Measurements from ENCODE around the gene FKBP8. TPM values are rescaled to one million over a fixed set of nuclear protein-coding genes. Genes with fewer than 3 reads are reported as not detected.

Gene FKBP8
- total RNA-seq, 1 experiment from 2014 or later = 182 TPM

DNA sequence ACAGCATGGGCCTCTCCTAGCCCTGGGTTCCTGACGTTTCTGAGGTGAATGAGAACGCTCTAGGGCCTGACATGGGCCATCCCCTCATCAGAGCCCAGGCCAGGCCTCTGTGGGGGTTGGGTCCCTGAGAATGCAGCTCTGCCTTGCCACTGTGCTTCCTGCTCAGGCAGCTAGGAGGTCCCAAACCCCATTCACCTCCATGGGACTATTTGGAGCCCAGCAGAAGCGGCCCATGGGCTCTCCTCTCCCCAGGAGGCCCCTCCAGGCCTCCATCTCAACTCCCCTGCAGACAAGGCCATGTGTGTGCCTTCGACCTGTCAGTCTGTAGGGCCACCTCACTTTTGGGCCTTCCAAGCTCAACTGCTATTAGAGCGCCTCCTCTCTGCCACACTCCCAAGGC, 58.4 kb downstream of the FKBP8 start:
- Histone ChIP-seq H3K4me1 (ENCODE audit: control insufficient read depth, insufficient read depth, low read length) (peaks cover 13% of the 10 kb centered on the region), H3K4me3 (ENCODE audit: low read depth in 2 of 2, low read length in 2 of 2) (no peak overlapping the region), H3K36me3 (ENCODE audit: control insufficient read depth, insufficient read depth, low read length) (no peaks in the 10 kb centered on the region), H3K27ac (ENCODE audit: low read length) (no peak overlapping the region), H3K27me3 (ENCODE audit: control insufficient read depth, insufficient read depth, low read length) (no peaks in the 10 kb centered on the region), H3K9me3 (ENCODE audit: control insufficient read depth, insufficient read depth, low read depth, low read length) (no peaks in the 10 kb centered on the region)
- ATAC-seq (no peak), DNase-seq (ENCODE audit: low read depth, low spot score) (no peak)
- ChIA-PET POLR2A (no interaction called here), CTCF (no interaction called here)
- BruUV-seq (replicated peaks) = no TSS peak
- TF ChIP-seq, protein P1, sequence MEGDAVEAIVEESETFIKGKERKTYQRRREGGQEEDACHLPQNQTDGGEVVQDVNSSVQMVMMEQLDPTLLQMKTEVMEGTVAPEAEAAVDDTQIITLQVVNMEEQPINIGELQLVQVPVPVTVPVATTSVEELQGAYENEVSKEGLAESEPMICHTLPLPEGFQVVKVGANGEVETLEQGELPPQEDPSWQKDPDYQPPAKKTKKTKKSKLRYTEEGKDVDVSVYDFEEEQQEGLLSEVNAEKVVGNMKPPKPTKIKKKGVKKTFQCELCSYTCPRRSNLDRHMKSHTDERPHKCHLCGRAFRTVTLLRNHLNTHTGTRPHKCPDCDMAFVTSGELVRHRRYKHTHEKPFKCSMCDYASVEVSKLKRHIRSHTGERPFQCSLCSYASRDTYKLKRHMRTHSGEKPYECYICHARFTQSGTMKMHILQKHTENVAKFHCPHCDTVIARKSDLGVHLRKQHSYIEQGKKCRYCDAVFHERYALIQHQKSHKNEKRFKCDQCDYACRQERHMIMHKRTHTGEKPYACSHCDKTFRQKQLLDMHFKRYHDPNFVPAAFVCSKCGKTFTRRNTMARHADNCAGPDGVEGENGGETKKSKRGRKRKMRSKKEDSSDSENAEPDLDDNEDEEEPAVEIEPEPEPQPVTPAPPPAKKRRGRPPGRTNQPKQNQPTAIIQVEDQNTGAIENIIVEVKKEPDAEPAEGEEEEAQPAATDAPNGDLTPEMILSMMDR (IDR thresholded peaks at IDR 0.05) = no peak
- TF ChIP-seq, protein P2, sequence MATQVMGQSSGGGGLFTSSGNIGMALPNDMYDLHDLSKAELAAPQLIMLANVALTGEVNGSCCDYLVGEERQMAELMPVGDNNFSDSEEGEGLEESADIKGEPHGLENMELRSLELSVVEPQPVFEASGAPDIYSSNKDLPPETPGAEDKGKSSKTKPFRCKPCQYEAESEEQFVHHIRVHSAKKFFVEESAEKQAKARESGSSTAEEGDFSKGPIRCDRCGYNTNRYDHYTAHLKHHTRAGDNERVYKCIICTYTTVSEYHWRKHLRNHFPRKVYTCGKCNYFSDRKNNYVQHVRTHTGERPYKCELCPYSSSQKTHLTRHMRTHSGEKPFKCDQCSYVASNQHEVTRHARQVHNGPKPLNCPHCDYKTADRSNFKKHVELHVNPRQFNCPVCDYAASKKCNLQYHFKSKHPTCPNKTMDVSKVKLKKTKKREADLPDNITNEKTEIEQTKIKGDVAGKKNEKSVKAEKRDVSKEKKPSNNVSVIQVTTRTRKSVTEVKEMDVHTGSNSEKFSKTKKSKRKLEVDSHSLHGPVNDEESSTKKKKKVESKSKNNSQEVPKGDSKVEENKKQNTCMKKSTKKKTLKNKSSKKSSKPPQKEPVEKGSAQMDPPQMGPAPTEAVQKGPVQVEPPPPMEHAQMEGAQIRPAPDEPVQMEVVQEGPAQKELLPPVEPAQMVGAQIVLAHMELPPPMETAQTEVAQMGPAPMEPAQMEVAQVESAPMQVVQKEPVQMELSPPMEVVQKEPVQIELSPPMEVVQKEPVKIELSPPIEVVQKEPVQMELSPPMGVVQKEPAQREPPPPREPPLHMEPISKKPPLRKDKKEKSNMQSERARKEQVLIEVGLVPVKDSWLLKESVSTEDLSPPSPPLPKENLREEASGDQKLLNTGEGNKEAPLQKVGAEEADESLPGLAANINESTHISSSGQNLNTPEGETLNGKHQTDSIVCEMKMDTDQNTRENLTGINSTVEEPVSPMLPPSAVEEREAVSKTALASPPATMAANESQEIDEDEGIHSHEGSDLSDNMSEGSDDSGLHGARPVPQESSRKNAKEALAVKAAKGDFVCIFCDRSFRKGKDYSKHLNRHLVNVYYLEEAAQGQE (IDR thresholded peaks at IDR 0.05; ENCODE audit: insufficient read depth in 1 of 2, low read depth in 2 of 2, low read length in 1 of 2) = no peak
- TF ChIP-seq TCF7L2 (IDR thresholded peaks at IDR 0.05; ENCODE audit: low read depth, low read length) (no peak), SIN3A (IDR thresholded peaks at IDR 0.05; ENCODE audit: borderline replicate concordance, insufficient read depth, low read depth, low read length) (no peak), POLR2AphosphoS5 (IDR thresholded peaks at IDR 0.05; ENCODE audit: low read depth, low read length) (no peak)
- in situ Hi-C loops (cut with HindIII; ENCODE audit: low pct_unique_long_range_greater_than_20kb, low sequenced_read_pairs) (no loop called here), intact Hi-C loops (cut with micrococcal nuclease; ENCODE audit: unreplicated experiment) (no loop called here)

DNA sequence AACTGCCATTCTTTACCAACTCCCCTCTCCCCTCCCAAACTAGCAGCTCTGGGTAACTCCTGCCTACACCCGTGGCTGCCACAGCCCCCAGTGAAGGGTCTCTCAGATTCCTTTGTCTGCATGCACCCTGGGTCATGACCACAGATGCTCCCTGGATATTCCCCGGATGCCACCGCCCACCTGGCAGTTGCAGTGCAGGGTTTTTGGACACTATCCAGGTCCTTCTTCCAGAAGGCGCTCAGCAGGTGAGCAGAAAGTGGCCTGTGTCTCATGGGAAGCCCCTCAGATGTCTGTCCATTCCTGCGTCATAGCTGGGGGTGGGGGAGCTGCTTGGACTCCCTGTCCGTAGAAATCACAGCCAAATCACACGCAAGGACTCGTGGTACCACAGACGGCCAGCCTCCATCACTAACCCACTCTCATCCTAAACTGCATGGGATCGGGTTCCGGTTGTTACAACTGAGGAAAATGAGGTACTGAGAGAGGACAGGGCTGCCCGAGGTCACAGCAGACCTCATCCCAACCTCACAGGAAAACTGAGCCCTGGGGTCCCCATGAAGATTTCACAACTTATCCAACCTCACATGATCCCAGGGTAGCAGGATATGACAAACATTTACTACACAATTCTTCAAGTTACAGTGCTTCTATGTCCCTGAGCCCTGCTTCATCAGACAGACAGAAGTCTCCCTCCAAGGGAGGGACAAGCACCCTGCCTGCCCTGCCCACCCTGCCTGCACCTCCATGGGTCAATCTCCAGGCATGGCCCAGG, 60.1 kb downstream of the FKBP8 start:
- in situ Hi-C loops (cut with HindIII; ENCODE audit: low pct_unique_long_range_greater_than_20kb, low sequenced_read_pairs) = no loop called here
- H3K4me1 ChIP-seq (ENCODE audit: control insufficient read depth, insufficient read depth, low read length) = peaks cover 23% of the 10 kb centered on the region
- no TSS peak for BruUV-seq (replicated peaks)

More for the DNA sequence above, 60.1 kb downstream of the FKBP8 start:
- Histone ChIP-seq H3K9me3 (ENCODE audit: control insufficient read depth, insufficient read depth, low read depth, low read length) (no peaks in the 10 kb centered on the region), H3K27me3 (ENCODE audit: control insufficient read depth, insufficient read depth, low read length) (no peaks in the 10 kb centered on the region), H3K36me3 (ENCODE audit: control insufficient read depth, insufficient read depth, low read length) (no peaks in the 10 kb centered on the region), H3K27ac (ENCODE audit: low read length) (no peak overlapping the region), H3K4me3 (ENCODE audit: low read depth in 2 of 2, low read length in 2 of 2) (no peak overlapping the region)
- intact Hi-C loops (cut with micrococcal nuclease; ENCODE audit: unreplicated experiment) = no loop called here
- ChIA-PET CTCF (interaction anchor here (0.5 to 0.7 kb wide), 2 partner anchors 50 to 412 kb away, joined by 3 to 4 read pairs; no protein-coding TSS in a partner anchor), POLR2A (no interaction called here)
- DNase-seq (ENCODE audit: low read depth, low spot score) (no peak), ATAC-seq (no peak)
- TF ChIP-seq TCF7L2 (IDR thresholded peaks at IDR 0.05; ENCODE audit: low read depth, low read length) = no peak

Other genes with a start within 250 kb of the FKBP8 start
- 209 TPM for gene LSM4, start 220.5 kb downstream of the FKBP8 start, total RNA-seq (2021; ENCODE audit: unreplicated experiment)
- gene PGPEP1, start 203.0 kb downstream of the FKBP8 start, total RNA-seq (2021; ENCODE audit: unreplicated experiment) = 36.3 TPM
- 335 TPM for gene GDF15, start 157.4 kb downstream of the FKBP8 start, total RNA-seq (2021; ENCODE audit: unreplicated experiment)
- 0.15 TPM for gene LRRC25, start 146.0 kb downstream of the FKBP8 start, total RNA-seq (2021; ENCODE audit: unreplicated experiment)
- 128 TPM for gene SSBP4, start 124.2 kb downstream of the FKBP8 start, total RNA-seq (2021; ENCODE audit: unreplicated experiment)
- 351 TPM for gene ISYNA1, start 105.4 kb downstream of the FKBP8 start, total RNA-seq (2021; ENCODE audit: unreplicated experiment)
- 18.6 TPM for gene ELL, start 21.5 kb downstream of the FKBP8 start, total RNA-seq (2021; ENCODE audit: unreplicated experiment)
- gene KXD1, start 14.3 kb upstream of the FKBP8 start, total RNA-seq (2021; ENCODE audit: unreplicated experiment) = 106 TPM
- 907 TPM for gene UBA52, start 28.3 kb upstream of the FKBP8 start, total RNA-seq (2021; ENCODE audit: unreplicated experiment)
- 32.0 TPM for gene REX1BD, start 45.2 kb upstream of the FKBP8 start, total RNA-seq (2021; ENCODE audit: unreplicated experiment)
- 3.5 TPM for gene CRLF1, start 63.2 kb upstream of the FKBP8 start, total RNA-seq (2021; ENCODE audit: unreplicated experiment)
- 2.4 TPM for gene TMEM59L, start 69.3 kb upstream of the FKBP8 start, total RNA-seq (2021; ENCODE audit: unreplicated experiment)
- 4.4 TPM for gene KLHL26, start 93.5 kb upstream of the FKBP8 start, total RNA-seq (2021; ENCODE audit: unreplicated experiment)
- 18.2 TPM for gene CRTC1, start 140.1 kb upstream of the FKBP8 start, total RNA-seq (2021; ENCODE audit: unreplicated experiment)
- gene COMP, start 247.7 kb upstream of the FKBP8 start, total RNA-seq (2021; ENCODE audit: unreplicated experiment) = 0.69 TPM